ENCODE results near the gene ASB18. TPM values are rescaled to one million over a fixed set of nuclear protein-coding genes. Genes with fewer than 3 reads are reported as not detected.

ASB18 gene
- total and polyA plus RNA-seq, 2 of the 8 experiments (the other 6 are each of a cell fraction or from before 2014, with no cell fraction given) = not detected

DNA sequence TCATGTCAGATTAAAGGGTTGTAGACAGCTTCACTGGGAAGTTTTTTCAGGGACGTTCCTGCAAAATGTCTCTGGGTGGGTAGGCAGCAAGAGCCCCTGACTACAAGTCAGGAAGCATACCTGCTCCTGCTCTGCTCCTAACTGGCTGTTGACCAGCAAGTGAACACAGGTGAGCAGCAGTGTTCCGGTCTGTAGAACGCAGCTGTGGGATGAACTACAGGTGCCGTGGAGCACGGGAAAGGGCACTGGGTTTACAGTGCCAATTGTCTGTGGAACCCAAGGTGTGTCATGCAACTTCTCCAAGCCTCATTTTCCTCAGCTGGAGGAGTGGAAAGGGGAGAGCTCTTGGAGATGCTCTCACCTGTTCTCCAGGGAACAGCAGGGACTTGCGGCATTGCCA, 6.6 kb downstream of the ASB18 start (continued):
- TF ChIP-seq, protein P1, sequence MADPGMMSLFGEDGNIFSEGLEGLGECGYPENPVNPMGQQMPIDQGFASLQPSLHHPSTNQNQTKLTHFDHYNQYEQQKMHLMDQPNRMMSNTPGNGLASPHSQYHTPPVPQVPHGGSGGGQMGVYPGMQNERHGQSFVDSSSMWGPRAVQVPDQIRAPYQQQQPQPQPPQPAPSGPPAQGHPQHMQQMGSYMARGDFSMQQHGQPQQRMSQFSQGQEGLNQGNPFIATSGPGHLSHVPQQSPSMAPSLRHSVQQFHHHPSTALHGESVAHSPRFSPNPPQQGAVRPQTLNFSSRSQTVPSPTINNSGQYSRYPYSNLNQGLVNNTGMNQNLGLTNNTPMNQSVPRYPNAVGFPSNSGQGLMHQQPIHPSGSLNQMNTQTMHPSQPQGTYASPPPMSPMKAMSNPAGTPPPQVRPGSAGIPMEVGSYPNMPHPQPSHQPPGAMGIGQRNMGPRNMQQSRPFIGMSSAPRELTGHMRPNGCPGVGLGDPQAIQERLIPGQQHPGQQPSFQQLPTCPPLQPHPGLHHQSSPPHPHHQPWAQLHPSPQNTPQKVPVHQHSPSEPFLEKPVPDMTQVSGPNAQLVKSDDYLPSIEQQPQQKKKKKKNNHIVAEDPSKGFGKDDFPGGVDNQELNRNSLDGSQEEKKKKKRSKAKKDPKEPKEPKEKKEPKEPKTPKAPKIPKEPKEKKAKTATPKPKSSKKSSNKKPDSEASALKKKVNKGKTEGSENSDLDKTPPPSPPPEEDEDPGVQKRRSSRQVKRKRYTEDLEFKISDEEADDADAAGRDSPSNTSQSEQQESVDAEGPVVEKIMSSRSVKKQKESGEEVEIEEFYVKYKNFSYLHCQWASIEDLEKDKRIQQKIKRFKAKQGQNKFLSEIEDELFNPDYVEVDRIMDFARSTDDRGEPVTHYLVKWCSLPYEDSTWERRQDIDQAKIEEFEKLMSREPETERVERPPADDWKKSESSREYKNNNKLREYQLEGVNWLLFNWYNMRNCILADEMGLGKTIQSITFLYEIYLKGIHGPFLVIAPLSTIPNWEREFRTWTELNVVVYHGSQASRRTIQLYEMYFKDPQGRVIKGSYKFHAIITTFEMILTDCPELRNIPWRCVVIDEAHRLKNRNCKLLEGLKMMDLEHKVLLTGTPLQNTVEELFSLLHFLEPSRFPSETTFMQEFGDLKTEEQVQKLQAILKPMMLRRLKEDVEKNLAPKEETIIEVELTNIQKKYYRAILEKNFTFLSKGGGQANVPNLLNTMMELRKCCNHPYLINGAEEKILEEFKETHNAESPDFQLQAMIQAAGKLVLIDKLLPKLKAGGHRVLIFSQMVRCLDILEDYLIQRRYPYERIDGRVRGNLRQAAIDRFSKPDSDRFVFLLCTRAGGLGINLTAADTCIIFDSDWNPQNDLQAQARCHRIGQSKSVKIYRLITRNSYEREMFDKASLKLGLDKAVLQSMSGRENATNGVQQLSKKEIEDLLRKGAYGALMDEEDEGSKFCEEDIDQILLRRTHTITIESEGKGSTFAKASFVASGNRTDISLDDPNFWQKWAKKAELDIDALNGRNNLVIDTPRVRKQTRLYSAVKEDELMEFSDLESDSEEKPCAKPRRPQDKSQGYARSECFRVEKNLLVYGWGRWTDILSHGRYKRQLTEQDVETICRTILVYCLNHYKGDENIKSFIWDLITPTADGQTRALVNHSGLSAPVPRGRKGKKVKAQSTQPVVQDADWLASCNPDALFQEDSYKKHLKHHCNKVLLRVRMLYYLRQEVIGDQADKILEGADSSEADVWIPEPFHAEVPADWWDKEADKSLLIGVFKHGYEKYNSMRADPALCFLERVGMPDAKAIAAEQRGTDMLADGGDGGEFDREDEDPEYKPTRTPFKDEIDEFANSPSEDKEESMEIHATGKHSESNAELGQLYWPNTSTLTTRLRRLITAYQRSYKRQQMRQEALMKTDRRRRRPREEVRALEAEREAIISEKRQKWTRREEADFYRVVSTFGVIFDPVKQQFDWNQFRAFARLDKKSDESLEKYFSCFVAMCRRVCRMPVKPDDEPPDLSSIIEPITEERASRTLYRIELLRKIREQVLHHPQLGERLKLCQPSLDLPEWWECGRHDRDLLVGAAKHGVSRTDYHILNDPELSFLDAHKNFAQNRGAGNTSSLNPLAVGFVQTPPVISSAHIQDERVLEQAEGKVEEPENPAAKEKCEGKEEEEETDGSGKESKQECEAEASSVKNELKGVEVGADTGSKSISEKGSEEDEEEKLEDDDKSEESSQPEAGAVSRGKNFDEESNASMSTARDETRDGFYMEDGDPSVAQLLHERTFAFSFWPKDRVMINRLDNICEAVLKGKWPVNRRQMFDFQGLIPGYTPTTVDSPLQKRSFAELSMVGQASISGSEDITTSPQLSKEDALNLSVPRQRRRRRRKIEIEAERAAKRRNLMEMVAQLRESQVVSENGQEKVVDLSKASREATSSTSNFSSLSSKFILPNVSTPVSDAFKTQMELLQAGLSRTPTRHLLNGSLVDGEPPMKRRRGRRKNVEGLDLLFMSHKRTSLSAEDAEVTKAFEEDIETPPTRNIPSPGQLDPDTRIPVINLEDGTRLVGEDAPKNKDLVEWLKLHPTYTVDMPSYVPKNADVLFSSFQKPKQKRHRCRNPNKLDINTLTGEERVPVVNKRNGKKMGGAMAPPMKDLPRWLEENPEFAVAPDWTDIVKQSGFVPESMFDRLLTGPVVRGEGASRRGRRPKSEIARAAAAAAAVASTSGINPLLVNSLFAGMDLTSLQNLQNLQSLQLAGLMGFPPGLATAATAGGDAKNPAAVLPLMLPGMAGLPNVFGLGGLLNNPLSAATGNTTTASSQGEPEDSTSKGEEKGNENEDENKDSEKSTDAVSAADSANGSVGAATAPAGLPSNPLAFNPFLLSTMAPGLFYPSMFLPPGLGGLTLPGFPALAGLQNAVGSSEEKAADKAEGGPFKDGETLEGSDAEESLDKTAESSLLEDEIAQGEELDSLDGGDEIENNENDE (IDR thresholded peaks at IDR 0.05; ENCODE audit: insufficient replicate concordance, low read length) = no peak
- TF ChIP-seq CHD1 (IDR thresholded peaks at IDR 0.05; ENCODE audit: low read depth, low read length) (no peak), RXRA (IDR thresholded peaks at IDR 0.05; ENCODE audit: insufficient read depth, low read depth, low read length) (no peak), TBP (IDR thresholded peaks at IDR 0.05; ENCODE audit: low read depth, low read length) (no peak)

Data from H1 (cell line).